GM21528 (cell line): ENCODE measurements around the gene LDLRAD4.
A peak's percentile ranks its signal among the peaks of the same experiment; 100 is the strongest.

Experiments
- ATAC-seq: cut with Tn5 transposase; IDR thresholded peaks from one replicate; pipeline ENCODE4 v1.9.1; 2021; ENCODE audit warnings: mild to moderate bottlenecking, moderate library complexity; ENCODE audit not compliant: unreplicated experiment, low FRiP score

LDLRAD4 gene

GRCh38 chr18:13492314-13492713 lies 273.8 kb downstream of the LDLRAD4 start:
- no peak for ATAC-seq

- no peak for ATAC-seq
Observed at GRCh38 chr18:13493079-13493478, 274.5 kb downstream of the LDLRAD4 start.

DNA sequence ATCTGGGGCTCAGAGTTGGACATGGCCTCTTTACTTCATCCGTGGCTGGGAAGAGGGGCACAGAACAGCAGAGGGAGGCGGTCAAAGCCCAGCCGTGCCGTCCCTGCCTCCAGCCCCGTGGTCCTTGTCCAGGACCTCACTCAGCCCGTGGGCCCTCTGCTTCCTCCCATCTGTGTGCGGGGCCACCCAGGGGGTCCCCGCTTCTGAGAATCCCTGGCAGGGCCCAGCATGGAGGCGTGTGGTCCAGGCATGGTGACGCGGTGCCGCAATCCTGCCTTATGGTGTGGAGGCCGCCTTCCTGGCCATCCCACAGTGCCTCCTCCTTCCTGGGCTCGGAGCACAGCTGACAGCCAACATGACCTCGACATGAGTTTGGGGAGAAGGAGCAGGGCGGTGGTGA lies 275.2 kb downstream of the LDLRAD4 start:
- ATAC-seq: no peak

DNA sequence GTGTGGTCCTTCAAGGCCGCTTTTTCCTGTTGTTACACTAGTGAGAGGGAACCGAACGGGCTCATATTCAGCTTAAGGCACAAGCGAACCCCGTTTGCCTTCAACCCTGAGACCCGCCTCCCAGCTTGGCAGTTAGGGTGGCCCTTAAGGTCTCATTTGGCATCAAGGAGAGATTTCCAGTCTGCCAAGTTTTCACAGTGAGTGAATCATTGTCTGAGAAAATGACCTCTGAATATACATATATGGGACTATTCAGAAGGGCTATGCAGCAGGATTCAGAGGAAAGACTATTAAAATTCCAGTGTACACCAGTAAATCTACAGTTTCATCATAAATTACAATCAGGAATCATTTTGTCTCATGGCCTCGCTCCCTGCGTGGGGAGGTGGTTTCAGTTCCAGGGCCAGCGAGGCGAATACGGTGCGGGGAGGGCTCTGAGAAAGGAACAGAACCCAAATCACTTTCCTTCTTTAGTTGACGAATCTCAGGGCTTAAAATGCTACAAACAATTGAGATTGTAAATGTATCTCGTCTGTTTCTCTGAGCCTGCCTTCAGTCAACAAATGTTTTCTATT lies 276.4 kb downstream of the LDLRAD4 start:
- no peak for ATAC-seq

DNA sequence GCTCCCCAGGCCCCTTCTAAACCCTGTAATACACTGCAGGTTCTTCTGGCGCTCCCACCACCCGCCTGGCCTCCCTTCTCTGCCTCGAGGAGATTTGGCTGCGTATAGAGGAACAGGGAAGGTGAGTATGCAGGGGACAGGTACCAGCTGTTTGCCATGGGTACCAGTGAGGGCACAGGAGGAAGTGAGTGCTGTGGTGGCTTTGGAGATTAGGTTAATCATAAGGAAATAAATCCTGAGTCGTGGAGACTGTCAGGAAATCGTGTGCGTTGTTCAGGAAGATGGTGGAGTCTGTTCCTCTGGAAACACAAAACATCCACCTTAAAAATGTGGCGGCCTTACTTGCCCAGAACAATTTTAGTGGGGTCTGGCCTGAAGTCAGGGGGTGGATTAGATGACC lies 277.4 kb downstream of the LDLRAD4 start:
- no peak for ATAC-seq

DNA sequence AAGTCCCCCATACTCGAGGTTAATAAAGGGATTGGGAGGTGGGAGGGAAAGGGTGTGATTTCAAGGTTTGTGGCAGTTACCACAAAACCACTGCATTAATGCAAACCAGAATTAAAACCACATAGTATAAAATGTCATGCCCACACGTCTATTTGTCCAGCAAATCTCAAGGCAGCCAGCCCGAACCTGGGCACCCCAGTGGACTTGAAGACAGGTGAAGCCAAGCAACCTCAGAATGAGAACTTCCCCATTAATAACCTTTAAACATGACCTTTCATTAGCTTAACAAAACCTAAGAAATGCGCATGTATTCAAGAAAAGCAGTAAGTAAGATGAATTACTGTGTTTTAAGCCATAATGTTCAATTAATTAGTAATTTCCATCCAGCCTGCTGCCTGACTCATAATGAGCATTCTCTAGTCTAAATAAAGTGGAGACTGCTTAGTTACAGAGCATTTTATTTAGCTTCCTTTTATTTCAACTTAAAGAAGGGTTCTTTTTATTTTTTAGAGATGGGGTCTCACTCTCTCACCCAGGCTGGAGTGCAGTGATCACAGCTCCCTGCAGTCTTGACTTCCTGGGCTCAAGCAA lies 278.2 kb downstream of the LDLRAD4 start:
- ATAC-seq: no peak

DNA sequence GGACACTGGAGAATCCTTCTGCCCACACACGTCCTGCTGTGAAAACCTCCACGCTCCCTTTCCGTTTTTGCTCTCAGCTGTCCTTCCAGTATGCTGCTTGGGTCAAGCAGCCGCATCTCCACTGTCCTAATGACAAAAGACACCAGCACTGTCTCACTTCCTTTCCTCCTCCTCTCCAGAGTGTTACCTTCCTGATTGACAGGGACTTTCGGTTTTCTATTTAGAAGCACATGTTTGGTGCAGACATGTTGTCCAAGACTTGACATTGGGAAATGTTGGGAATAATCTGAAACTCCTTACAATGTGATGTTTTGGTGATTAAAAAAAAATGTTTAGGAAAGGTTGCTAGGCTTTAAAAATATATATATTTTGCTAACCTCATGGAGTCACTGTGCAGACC lies 281.2 kb downstream of the LDLRAD4 start:
- no peak for ATAC-seq

DNA sequence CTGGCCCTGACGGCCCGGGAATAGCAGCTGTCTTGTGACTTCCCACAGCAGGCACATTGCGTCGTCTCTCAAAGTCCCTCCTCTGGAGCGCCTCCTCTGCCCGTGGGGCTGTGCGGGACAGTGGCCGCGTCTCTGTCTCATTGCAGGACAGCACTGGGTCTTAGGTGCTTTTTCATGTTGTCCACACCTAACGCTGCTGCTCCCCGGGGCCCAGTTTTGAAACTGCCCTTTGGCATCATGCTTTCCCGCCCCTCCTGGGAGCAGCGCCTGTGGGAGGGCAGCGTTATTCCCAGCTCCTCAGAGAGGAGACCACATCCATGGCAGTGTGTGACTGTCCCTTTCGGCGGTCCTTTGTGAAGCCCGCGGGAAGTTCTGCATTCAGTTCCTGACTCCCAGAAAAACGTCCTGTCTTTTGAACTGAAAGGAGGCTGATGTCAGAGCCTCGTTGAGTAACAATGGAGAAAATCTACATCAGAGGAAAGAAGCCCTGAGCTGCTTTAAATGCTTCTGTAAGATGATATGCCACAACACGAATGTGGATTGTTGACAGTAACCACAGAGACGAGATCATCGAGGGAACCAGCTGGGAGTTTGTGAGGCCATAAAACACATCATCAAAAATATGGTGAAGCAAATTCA lies 281.8 kb downstream of the LDLRAD4 start:
- no peak for ATAC-seq

- ATAC-seq: no peak
Observed at GRCh38 chr18:13500869-13501542, 282.4 kb downstream of the LDLRAD4 start.

DNA sequence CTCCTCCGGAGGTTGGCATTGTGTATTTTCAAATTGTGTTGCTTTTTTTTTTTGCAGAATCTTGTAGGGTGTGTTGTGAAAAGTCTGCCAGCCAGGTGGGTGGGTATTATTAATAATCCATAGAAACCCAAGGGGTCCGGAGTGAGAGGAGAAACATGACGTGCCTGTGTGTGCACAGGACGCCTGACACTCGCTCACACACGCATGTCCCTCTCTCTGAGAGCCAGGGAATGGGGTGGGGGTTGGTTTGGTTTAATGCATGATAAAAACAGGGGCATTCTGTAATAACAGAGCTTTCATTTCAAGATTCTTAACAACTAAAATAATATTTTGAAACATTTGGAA lies 283.0 kb downstream of the LDLRAD4 start:
- no peak for ATAC-seq

GRCh38 chr18:13501891-13502290 lies 283.3 kb downstream of the LDLRAD4 start:
- ATAC-seq: peak; percentile 70

GRCh38 chr18:13502585-13502984 lies 284.0 kb downstream of the LDLRAD4 start:
- no peak for ATAC-seq

DNA sequence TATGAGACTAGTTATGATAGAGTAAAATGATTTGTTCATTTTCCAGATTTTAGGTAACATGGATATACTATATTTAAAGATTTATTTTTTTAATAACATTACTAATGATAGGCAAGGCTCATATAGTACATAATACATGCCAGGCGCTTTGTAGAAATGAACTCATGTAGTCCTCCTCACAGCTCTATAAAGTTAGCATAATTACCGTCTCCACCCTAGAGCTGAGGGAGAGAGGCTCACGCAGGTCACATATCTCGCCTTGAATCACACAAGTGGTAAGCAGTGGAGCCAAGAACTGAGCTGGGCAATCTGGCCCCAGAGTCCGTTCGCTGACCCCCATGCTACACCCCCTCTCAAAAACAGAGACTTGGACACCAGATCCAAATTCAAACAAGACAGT lies 285.3 kb downstream of the LDLRAD4 start:
- ATAC-seq: no peak

DNA sequence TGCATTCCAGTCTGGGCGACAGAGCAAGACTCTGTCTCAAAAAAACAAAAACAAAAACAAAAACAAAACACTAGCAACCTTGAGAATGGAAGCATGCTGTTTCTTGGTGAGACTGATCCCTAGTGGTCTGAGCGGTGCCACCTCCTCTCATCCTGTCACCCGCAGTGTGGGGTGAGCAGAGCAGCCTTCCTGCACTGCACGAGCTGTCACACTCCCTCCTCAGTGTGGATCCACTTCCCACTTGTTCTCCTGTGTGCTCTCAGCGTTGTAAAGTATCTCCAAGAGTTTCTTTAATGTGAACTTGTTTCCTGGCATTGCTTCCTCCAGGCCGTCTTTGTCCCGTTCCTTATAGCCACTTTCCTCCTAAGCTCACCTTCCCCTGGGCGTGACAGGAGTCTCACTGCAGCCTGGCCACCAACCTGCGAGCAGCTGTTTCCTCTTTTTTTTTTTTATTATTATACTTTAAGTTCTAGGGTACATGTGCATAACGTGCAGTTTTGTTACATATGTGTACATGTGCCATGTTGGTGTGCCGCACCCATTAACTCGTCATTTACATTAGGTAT lies 287.3 kb downstream of the LDLRAD4 start:
- ATAC-seq: no peak

- no peak for ATAC-seq
Observed at GRCh38 chr18:13510594-13510993, 292.0 kb downstream of the LDLRAD4 start.

GRCh38 chr18:13511961-13512577 lies 293.5 kb downstream of the LDLRAD4 start:
- no peak for ATAC-seq

DNA sequence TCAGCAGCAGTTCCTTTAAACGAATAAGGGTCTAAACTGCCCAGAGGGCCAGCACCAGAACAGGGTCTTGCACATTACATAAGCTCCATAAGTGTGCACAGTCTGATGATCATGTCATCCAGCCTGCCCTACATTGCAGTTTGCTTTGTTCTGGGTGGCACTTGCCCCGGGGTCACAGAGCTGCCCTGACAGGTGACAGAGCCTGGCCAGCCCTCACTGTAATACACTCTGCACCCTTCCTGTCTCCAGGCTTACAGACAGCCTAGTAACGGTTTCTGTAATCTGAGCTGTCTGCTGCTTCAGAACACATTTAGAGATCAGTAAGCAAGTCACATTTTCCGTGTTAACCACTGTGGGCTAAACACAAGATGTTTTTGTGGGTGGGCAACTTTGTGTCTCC lies 294.5 kb downstream of the LDLRAD4 start:
- ATAC-seq: no peak

GRCh38 chr18:13513481-13513880 lies 294.9 kb downstream of the LDLRAD4 start:
- ATAC-seq: no peak

DNA sequence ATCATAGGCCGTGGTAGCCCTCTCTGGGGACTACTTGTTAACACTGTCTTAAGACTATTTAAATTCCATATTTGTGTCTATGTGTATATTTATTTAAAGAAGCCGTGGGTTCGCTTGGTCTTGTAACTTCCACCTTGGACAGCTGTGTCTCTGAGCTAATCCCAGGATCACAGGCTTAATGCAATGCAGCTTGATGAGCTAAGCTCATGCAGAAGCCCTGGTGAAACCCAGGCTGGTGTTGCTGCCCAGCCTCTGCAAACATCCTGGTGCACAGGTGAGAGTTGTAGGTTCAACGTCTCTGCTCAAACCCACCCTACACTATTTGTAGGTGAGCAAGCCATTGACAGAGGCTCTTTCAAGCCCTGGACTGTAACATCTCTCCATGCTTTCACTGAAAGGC lies 296.0 kb downstream of the LDLRAD4 start:
- no peak for ATAC-seq

DNA sequence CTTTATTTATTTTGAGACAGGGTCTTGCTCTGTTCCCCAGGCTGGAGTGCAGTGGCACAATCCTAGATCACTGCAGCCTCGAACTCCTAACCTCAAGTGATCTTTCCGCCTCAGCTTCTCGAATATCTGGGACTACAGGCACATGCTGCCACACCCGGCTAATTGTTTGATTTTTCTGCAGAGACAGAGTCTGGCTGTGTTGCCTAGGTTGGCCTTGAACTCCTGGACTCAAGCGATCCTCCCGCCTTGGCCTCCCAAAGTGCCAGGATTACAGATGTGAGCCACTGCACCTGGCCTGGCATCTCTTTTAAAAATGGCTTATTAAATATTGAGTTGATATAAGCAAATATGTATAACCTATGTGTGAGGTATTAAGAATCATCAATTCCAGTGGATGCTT lies 298.3 kb downstream of the LDLRAD4 start:
- ATAC-seq: no peak

DNA sequence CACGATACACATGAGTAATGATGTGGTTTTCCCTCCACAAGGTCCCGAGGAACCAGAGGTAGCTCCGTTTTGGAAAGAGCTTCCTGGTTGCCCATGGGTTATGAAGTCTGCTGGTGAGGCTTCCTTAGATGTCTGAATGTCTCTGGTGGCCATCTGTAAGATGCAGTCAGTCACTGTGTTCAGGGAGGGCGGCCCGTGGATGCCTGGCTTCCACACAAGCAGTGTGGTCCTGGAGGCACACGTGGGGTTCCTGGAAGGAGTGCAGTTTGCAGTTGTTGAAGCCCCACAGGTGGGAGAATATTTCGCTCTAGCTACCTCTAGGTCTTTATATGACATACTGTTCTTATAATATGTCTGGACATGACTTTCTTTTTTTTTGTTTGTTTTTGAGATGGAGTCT lies 298.8 kb downstream of the LDLRAD4 start:
- ATAC-seq: no peak
